ENCODE data around the gene CREB5.

CREB5 gene

GRCh38 chr7:28617308-28617880 is 205.1 kb downstream of the CREB5 start:
- TF ChIP-seq CTCF (IDR thresholded peaks at IDR 0.05), result no peak
- no peaks in the 10 kb centered on the region for H3K36me3 ChIP-seq (ENCODE audit: control insufficient read depth, insufficient read depth, low read length)
- no peak overlapping the region for H2AFZ ChIP-seq
- peaks cover 19% of the 10 kb centered on the region for H3K4me1 ChIP-seq
- no peak overlapping the region for H3K9ac ChIP-seq
- H3K4me2 ChIP-seq (ENCODE audit: low read length), result no peak overlapping the region
- no peak overlapping the region for H3K4me3 ChIP-seq (ENCODE audit: low read depth, low read length)
- no peaks in the 10 kb centered on the region for H3K27me3 ChIP-seq (ENCODE audit: control insufficient read depth, insufficient read depth, low read length)
- H3K79me2 ChIP-seq, result no peaks in the 10 kb centered on the region
- no peaks in the 10 kb centered on the region for H3K9me3 ChIP-seq (ENCODE audit: control insufficient read depth, low read length)
- H3K27ac ChIP-seq, result no peak overlapping the region

GRCh38 chr7:28618383-28618782 is 206.1 kb downstream of the CREB5 start:
- Histone ChIP-seq H3K4me2 (ENCODE audit: low read length) (no peak overlapping the region), H3K36me3 (ENCODE audit: control insufficient read depth, insufficient read depth, low read length) (no peaks in the 10 kb centered on the region), H2AFZ (peak overlapping the region; percentile 21), H3K27ac (peak overlapping the region; percentile 51), H3K4me3 (ENCODE audit: low read depth, low read length) (no peak overlapping the region), H3K9ac (no peak overlapping the region), H3K79me2 (no peaks in the 10 kb centered on the region), H3K9me3 (ENCODE audit: control insufficient read depth, low read length) (no peaks in the 10 kb centered on the region), H3K27me3 (ENCODE audit: control insufficient read depth, insufficient read depth, low read length) (no peaks in the 10 kb centered on the region), H3K4me1 (peaks cover 15% of the 10 kb centered on the region)
- no peak for TF ChIP-seq CTCF (IDR thresholded peaks at IDR 0.05)

GRCh38 chr7:28619256-28619655 is 206.9 kb downstream of the CREB5 start:
- H3K4me2 ChIP-seq (ENCODE audit: low read length), result no peak overlapping the region
- no peak for TF ChIP-seq CTCF (IDR thresholded peaks at IDR 0.05)
- no peak overlapping the region for H3K4me3 ChIP-seq (ENCODE audit: low read depth, low read length)
- no peaks in the 10 kb centered on the region for H3K79me2 ChIP-seq
- H3K27me3 ChIP-seq (ENCODE audit: control insufficient read depth, insufficient read depth, low read length), result no peaks in the 10 kb centered on the region
- H3K9me3 ChIP-seq (ENCODE audit: control insufficient read depth, low read length), result no peaks in the 10 kb centered on the region
- H3K4me1 ChIP-seq, result peaks cover 13% of the 10 kb centered on the region
- peak overlapping the region; percentile 51 for H3K27ac ChIP-seq
- no peak overlapping the region for H3K9ac ChIP-seq
- no peaks in the 10 kb centered on the region for H3K36me3 ChIP-seq (ENCODE audit: control insufficient read depth, insufficient read depth, low read length)
- peak overlapping the region; percentile 21 for H2AFZ ChIP-seq

GRCh38 chr7:28621369-28621841 is 209.1 kb downstream of the CREB5 start:
- H3K27ac ChIP-seq, result no peak overlapping the region
- no peaks in the 10 kb centered on the region for H3K79me2 ChIP-seq
- TF ChIP-seq CTCF (IDR thresholded peaks at IDR 0.05), result no peak
- H3K9ac ChIP-seq, result no peak overlapping the region
- H3K9me3 ChIP-seq (ENCODE audit: control insufficient read depth, low read length), result no peaks in the 10 kb centered on the region
- H3K4me3 ChIP-seq (ENCODE audit: low read depth, low read length), result no peak overlapping the region
- H3K4me2 ChIP-seq (ENCODE audit: low read length), result no peak overlapping the region
- no peak overlapping the region for H2AFZ ChIP-seq
- no peaks in the 10 kb centered on the region for H3K36me3 ChIP-seq (ENCODE audit: control insufficient read depth, insufficient read depth, low read length)
- H3K4me1 ChIP-seq, result peaks cover 13% of the 10 kb centered on the region
- no peaks in the 10 kb centered on the region for H3K27me3 ChIP-seq (ENCODE audit: control insufficient read depth, insufficient read depth, low read length)

- H3K9ac ChIP-seq, result no peak overlapping the region
- no peak for TF ChIP-seq CTCF (IDR thresholded peaks at IDR 0.05)
- no peaks in the 10 kb centered on the region for H3K9me3 ChIP-seq (ENCODE audit: control insufficient read depth, low read length)
- H3K4me3 ChIP-seq (ENCODE audit: low read depth, low read length), result no peak overlapping the region
- H3K27me3 ChIP-seq (ENCODE audit: control insufficient read depth, insufficient read depth, low read length), result no peaks in the 10 kb centered on the region
- H3K36me3 ChIP-seq (ENCODE audit: control insufficient read depth, insufficient read depth, low read length), result no peaks in the 10 kb centered on the region
- H2AFZ ChIP-seq, result no peak overlapping the region
- no peak overlapping the region for H3K4me2 ChIP-seq (ENCODE audit: low read length)
- H3K79me2 ChIP-seq, result no peaks in the 10 kb centered on the region
- peaks cover 7% of the 10 kb centered on the region for H3K4me1 ChIP-seq
- no peak overlapping the region for H3K27ac ChIP-seq
These were observed 210.9 kb downstream of the CREB5 start for GRCh38 chr7:28623105-28623730.
